KOPT-K1 (cell line): Measurements from ENCODE around the gene BCAS2.

Source experiments
- H3K27ac ChIP-seq: fragments of 200-600 bp; sonication (generic); 2 replicates; pipeline ENCODE4 v1.5.1; 2016; ENCODE audit warnings: antibody characterized with exemption, mild to moderate bottlenecking, low read depth, low read length; ENCODE audit not compliant: poor library complexity, severe bottlenecking
- H3K36me3 ChIP-seq: fragments of 200-600 bp; sonication (generic); 2 replicates; pipeline ENCODE4 v1.5.1; 2017; ENCODE audit warnings: antibody characterized with exemption, mild to moderate bottlenecking, low read length, moderate library complexity; ENCODE audit not compliant: insufficient read depth
- H3K9me3 ChIP-seq: fragments of 200-600 bp; sonication (generic); 2 replicates; pipeline ENCODE4 v1.5.1; 2017; ENCODE audit warnings: antibody characterized with exemption, low read length, mild to moderate bottlenecking; ENCODE audit not compliant: insufficient read depth, poor library complexity, severe bottlenecking

The BCAS2 gene

GRCh38 chr1:114581335-114582287, at the start of gene BCAS2:
Gene BCAS2 (minus strand): TSS chr1:114581615. CDS start chr1:114581591, 24 bp downstream.
- H3K36me3 ChIP-seq, result peaks cover 30% of the 10 kb centered on the region
- H3K27ac ChIP-seq, result peak within 1 kb of the TSS; percentile 61
- no peaks in the 10 kb centered on the region for H3K9me3 ChIP-seq

- H3K36me3 ChIP-seq, result no peaks in the 10 kb centered on the region
- no peak overlapping the region for H3K27ac ChIP-seq
- H3K9me3 ChIP-seq, result no peaks in the 10 kb centered on the region
These were observed 45.7 kb upstream of the BCAS2 start for GRCh38 chr1:114627107-114627506.

GRCh38 chr1:114623364-114623763, 41.9 kb upstream of the BCAS2 start:
- Histone ChIP-seq H3K9me3 (no peaks in the 10 kb centered on the region), H3K36me3 (no peaks in the 10 kb centered on the region), H3K27ac (no peak overlapping the region)

- Histone ChIP-seq H3K9me3 (no peaks in the 10 kb centered on the region), H3K36me3 (no peaks in the 10 kb centered on the region), H3K27ac (no peak overlapping the region)
These were observed 39.0 kb upstream of the BCAS2 start for GRCh38 chr1:114620419-114620818.

- H3K27ac ChIP-seq, result no peak overlapping the region
- H3K9me3 ChIP-seq, result no peaks in the 10 kb centered on the region
- no peaks in the 10 kb centered on the region for H3K36me3 ChIP-seq
These were observed 37.2 kb upstream of the BCAS2 start for GRCh38 chr1:114618606-114619005.

GRCh38 chr1:114610546-114611245, 29.3 kb upstream of the BCAS2 start:
- no peak overlapping the region for H3K27ac ChIP-seq
- no peaks in the 10 kb centered on the region for H3K9me3 ChIP-seq
- no peaks in the 10 kb centered on the region for H3K36me3 ChIP-seq

- Histone ChIP-seq H3K27ac (no peak overlapping the region), H3K36me3 (no peaks in the 10 kb centered on the region), H3K9me3 (no peaks in the 10 kb centered on the region)
These were observed 28.4 kb upstream of the BCAS2 start for GRCh38 chr1:114609826-114610225.

- Histone ChIP-seq H3K27ac (no peak overlapping the region), H3K36me3 (no peaks in the 10 kb centered on the region), H3K9me3 (no peaks in the 10 kb centered on the region)
These were observed 27.6 kb upstream of the BCAS2 start for GRCh38 chr1:114609026-114609425.

- Histone ChIP-seq H3K9me3 (no peaks in the 10 kb centered on the region), H3K36me3 (no peaks in the 10 kb centered on the region), H3K27ac (no peak overlapping the region)
These were observed 25.8 kb upstream of the BCAS2 start for GRCh38 chr1:114607223-114607622.

GRCh38 chr1:114597949-114598348, 16.5 kb upstream of the BCAS2 start:
- Histone ChIP-seq H3K27ac (no peak overlapping the region), H3K9me3 (no peaks in the 10 kb centered on the region), H3K36me3 (no peaks in the 10 kb centered on the region)

GRCh38 chr1:114595602-114596001, 14.2 kb upstream of the BCAS2 start:
- Histone ChIP-seq H3K9me3 (no peaks in the 10 kb centered on the region), H3K36me3 (no peaks in the 10 kb centered on the region)

GRCh38 chr1:114594046-114594445, 12.6 kb upstream of the BCAS2 start:
- no peak overlapping the region for H3K27ac ChIP-seq
- no peaks in the 10 kb centered on the region for H3K36me3 ChIP-seq
- H3K9me3 ChIP-seq, result no peaks in the 10 kb centered on the region

More at GRCh38 chr1:114595602-114596001, 14.2 kb upstream of the BCAS2 start:
- H3K27ac ChIP-seq, result no peak overlapping the region

- no peak overlapping the region for H3K27ac ChIP-seq
- no peaks in the 10 kb centered on the region for H3K36me3 ChIP-seq
- H3K9me3 ChIP-seq, result no peaks in the 10 kb centered on the region
These were observed 7.7 kb upstream of the BCAS2 start for GRCh38 chr1:114589122-114589521.

GRCh38 chr1:114588196-114588689, 6.8 kb upstream of the BCAS2 start:
- Histone ChIP-seq H3K9me3 (no peaks in the 10 kb centered on the region), H3K27ac (no peak overlapping the region), H3K36me3 (no peaks in the 10 kb centered on the region)

- no peaks in the 10 kb centered on the region for H3K9me3 ChIP-seq
- no peak overlapping the region for H3K27ac ChIP-seq
- no peaks in the 10 kb centered on the region for H3K36me3 ChIP-seq
These were observed 6.0 kb upstream of the BCAS2 start for GRCh38 chr1:114587203-114587991.
